Mesothelial cell of epicardium (in vitro differentiated cells): ENCODE results near the gene RERE. TPM values are rescaled to one million over a fixed set of nuclear protein-coding genes. Genes with fewer than 3 reads are reported as not detected.
A peak's percentile ranks its signal among the peaks of the same experiment; 100 is the strongest.

Experiments used
- DNase-seq, 2 experiments: peaks; one replicate each; pipeline ENCODE4 v3.0.0; 2021; ENCODE audit warnings: low spot score in 2 of 2; ENCODE audit not compliant: unreplicated experiment in 2 of 2
- H3K27ac Mint-ChIP-seq: 2 replicates; pipeline ENCODE4 v1.8.0; 2021; ENCODE audit warnings: mixed read lengths
- H3K27me3 Mint-ChIP-seq: 2 replicates; pipeline ENCODE4 v1.8.0; 2021; ENCODE audit warnings: low read depth, mixed read lengths
- H3K36me3 Mint-ChIP-seq: 2 replicates; pipeline ENCODE4 v1.8.0; 2021; ENCODE audit warnings: mixed read lengths
- H3K4me1 Mint-ChIP-seq: 2 replicates; pipeline ENCODE4 v1.8.0; 2021; ENCODE audit warnings: mixed read lengths
- H3K4me3 Mint-ChIP-seq: 2 replicates; pipeline ENCODE4 v1.8.0; 2021; ENCODE audit warnings: mild to moderate bottlenecking, moderate library complexity, mixed read lengths
- H3K9me3 Mint-ChIP-seq: 2 replicates; pipeline ENCODE4 v1.8.0; 2021; ENCODE audit warnings: mixed read lengths
- CTCF ChIP-seq: fragments of 200-600 bp; sonication (generic); IDR thresholded peaks from one replicate; pipeline ENCODE4 v1.5.0; 2021; ENCODE audit warnings: antibody characterized with exemption; ENCODE audit not compliant: unreplicated experiment
- total RNA-seq: library from RNA; stranded (reverse); gene quantifications from 3 replicates; pipeline ENCODE4 v1.2.1, GENCODE V29; 2021

RERE gene
- total RNA-seq, 1 donor from 2014 or later: 187 TPM

- peaks cover 17% of the 10 kb centered on the region for H3K36me3 Mint-ChIP-seq
- H3K27ac Mint-ChIP-seq: no peak overlapping the region
- no peak overlapping the region for H3K4me3 Mint-ChIP-seq
- H3K27me3 Mint-ChIP-seq: no peaks in the 10 kb centered on the region
- peaks cover 14% of the 10 kb centered on the region for H3K9me3 Mint-ChIP-seq
- H3K4me1 Mint-ChIP-seq: peaks cover 9% of the 10 kb centered on the region
- TF ChIP-seq CTCF: no peak
- no peak for DNase-seq
Measured at GRCh38 chr1:8740034-8740449, 77.4 kb downstream of the RERE start.

GRCh38 chr1:8739377-8739776, 78.1 kb downstream of the RERE start:
- Mint-ChIP-seq H3K27me3 (no peaks in the 10 kb centered on the region), H3K4me1 (peaks cover 13% of the 10 kb centered on the region), H3K36me3 (peaks cover 17% of the 10 kb centered on the region), H3K27ac (no peak overlapping the region), H3K9me3 (peaks cover 14% of the 10 kb centered on the region), H3K4me3 (no peak overlapping the region)
- no peak for DNase-seq
- TF ChIP-seq CTCF: no peak

DNA sequence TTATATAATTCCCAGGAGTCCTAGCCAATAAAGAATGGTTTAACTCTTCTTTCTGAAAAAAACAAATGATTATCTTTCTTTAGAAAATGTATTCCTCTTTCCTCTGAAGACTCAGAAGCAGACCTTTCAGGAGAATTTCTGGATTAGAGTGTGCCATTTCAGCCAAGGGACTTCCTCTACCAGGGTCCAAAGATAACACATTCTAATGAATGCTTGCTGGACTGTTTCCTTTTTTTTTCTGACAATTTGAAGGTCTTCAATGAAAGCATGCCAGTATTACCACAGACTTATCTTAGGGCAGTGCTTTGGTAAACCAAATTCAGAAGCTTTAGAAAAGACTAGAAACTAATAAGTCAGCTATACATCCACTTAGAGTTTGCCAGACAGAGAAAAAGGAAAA, 80.5 kb downstream of the RERE start:
- Mint-ChIP-seq H3K27ac (peak overlapping the region; percentile 56), H3K9me3 (peaks cover 19% of the 10 kb centered on the region), H3K27me3 (no peaks in the 10 kb centered on the region), H3K36me3 (peaks cover 25% of the 10 kb centered on the region), H3K4me3 (no peak overlapping the region), H3K4me1 (peaks cover 14% of the 10 kb centered on the region)
- no peak for DNase-seq
- TF ChIP-seq CTCF: no peak

DNA sequence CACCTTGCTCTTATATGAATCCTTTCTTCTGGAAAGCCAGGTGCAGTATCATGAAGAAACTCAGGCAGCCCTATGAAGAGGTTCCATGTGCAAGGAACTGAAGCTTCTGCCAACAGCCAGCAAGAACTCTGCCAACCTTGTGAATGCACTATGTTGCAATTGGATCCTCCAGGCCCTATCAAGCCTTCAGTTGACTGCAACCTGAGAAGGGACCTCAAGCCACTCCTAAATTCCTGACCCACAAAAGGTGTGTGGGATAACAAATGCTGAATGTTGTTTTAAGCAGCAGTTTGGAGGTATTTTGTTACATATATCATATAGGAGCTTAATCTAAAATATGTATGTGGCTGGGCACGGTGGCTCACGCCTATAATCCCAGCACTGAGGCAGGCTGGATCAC, 84.0 kb downstream of the RERE start:
- no peak overlapping the region for H3K4me3 Mint-ChIP-seq
- peaks cover 16% of the 10 kb centered on the region for H3K9me3 Mint-ChIP-seq
- no peak overlapping the region for H3K27ac Mint-ChIP-seq
- peaks cover 14% of the 10 kb centered on the region for H3K4me1 Mint-ChIP-seq
- H3K27me3 Mint-ChIP-seq: no peaks in the 10 kb centered on the region
- no peak for DNase-seq
- peaks cover 23% of the 10 kb centered on the region for H3K36me3 Mint-ChIP-seq
- no peak for TF ChIP-seq CTCF

DNA sequence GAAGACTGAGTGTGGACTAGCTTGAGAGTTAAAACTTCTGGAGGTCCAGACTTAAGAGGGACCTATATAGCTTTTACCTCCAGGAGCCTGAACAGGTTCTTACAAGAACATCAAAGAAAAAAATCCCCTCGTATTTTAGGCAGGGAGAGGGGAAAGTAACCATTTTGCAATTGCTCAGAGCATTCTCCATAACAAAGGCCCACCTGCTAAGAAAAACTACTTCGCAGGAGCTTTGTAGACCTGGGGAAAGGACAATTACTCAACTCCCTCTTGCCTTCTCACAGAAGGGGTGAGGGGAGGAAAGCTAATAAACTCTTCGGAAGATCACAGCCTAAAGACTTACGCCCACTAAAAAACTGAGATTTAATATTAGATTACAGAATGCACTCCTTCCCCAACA, 86.3 kb downstream of the RERE start:
- no peaks in the 10 kb centered on the region for H3K27me3 Mint-ChIP-seq
- peaks cover 8% of the 10 kb centered on the region for H3K4me1 Mint-ChIP-seq
- H3K9me3 Mint-ChIP-seq: peaks cover 16% of the 10 kb centered on the region
- DNase-seq: no peak
- peaks cover 23% of the 10 kb centered on the region for H3K36me3 Mint-ChIP-seq
- H3K4me3 Mint-ChIP-seq: no peak overlapping the region
- TF ChIP-seq CTCF: no peak
- H3K27ac Mint-ChIP-seq: no peak overlapping the region

DNA sequence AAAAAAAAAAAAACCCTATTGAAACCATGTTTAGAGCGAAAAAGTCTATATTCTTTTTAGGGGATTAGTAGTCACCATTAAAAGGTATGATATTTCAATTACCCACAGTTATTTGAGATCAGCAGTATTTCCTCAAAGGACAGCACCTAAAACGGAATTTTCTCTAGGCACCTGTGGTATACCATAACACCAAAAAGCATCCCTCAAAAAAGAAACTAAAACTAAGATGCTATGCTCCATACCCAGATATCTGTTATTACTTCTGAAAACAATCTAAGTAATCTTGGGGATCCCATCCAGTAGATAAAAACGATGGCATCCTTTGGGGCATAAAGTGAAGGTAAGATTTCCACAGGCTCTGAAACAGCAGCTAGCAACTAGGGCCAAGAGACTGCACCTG, 89.0 kb downstream of the RERE start:
- TF ChIP-seq CTCF: no peak
- no peak overlapping the region for H3K27ac Mint-ChIP-seq
- peaks cover 16% of the 10 kb centered on the region for H3K9me3 Mint-ChIP-seq
- H3K4me3 Mint-ChIP-seq: no peak overlapping the region
- peaks cover 8% of the 10 kb centered on the region for H3K4me1 Mint-ChIP-seq
- DNase-seq: no peak
- no peaks in the 10 kb centered on the region for H3K27me3 Mint-ChIP-seq
- peaks cover 23% of the 10 kb centered on the region for H3K36me3 Mint-ChIP-seq
